Measurements from ENCODE around the gene YPEL3.

Gene YPEL3

DNA sequence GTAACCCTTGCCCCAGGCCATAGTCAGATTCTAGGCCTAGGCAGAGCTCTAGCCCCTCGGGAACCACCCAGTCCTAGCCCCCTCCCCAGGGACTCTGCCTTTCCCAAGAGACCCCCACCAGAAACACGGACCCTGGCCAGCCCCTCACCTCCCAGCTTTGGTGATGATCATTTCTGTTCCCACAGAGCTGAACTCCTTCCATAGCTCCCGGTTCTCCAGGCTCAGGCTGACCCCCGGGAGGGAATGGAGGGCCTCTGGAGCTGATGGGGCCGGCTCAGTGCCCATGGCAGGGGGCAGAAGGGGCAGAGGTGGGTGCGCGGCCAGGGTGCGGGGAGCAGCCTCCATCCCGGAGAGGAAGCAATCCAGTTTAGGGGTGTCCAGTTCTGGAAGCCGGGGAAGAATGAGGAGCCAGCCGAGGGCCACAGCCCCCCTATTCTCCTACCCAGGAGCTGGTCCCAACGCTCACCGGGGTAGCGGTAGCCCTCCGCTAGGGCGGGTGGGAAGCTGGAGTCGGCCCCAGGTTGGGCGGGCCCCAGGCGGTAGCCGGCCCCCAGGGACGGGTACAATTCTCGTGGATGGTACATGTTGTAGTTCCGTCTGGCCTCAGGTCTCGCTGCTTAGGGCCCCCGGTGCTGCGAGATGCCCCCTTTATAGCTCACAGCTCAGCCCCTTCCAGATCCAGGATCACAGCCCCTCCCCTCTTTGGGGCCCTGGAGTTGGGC is 5.2 kb downstream of the YPEL3 start:
- DNase-seq (ENCODE audit: low read depth in 2 of 2), result no peak

DNA sequence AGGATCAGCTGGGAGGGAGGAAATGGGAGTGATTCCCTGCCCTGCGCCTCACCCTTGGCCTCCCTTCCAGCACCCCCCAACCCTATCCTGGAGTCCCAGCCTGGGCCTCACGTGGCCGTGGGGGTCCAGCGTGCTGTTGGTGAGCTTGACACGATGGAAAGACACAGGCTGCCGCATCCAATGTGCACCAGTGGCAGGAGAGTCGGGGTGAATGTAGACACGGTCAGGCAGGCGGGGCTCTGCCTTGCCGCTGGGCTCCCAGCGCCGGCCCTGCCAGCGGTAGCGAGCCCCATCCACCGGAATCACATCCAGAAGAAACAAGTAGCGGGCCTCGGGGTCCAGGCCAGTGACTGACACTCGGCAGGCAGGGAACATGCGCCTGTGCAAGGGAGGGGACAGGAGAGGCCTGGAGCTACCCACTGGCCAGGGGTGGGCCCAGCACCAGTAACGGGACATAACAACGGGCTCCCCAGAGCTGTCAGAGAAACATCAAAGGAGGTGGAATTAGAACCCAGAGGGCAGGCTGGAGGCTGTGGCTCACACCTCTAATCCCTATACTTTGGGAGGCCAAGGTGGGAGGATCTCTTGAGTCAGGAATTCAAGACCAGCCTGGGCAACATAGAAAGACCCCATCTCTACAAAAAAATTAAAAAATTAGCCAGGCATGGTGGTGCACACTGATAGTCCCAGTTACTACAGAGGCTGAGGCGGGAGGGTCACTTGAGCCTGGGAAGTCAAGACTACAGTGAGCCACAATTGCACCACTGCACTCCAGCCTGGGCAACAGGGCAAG is 7.0 kb downstream of the YPEL3 start:
- no peak for DNase-seq (ENCODE audit: low read depth in 2 of 2)

DNA sequence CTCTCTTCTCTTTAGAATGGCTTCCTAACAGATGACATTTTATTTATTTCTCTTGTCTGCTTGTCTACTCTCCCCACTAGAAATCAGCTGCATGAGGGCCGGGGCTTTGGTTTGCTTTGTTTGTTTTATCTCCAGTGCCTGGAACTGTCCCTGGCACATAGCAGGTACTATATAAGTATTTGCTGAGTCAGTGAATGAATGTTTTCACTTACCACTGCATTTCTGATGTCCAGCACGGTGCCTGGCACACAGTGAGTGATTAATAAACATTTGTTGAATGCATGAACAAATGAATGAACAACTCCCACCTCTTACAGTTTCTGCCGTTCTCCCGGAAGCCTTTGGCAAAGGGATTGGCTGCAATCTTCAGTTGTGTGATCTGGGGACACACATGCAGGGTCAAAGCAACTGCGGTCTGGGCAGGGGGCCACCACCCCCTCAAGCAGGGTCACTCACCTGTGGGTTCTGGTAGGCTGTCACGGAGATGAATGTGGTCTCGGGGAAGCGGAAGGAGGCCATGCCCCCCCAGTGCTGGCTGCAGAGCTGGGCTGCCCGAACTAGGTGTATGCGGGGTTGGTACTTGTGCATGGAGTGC is 7.7 kb downstream of the YPEL3 start:
- DNase-seq (ENCODE audit: low read depth in 2 of 2), result no peak

DNA sequence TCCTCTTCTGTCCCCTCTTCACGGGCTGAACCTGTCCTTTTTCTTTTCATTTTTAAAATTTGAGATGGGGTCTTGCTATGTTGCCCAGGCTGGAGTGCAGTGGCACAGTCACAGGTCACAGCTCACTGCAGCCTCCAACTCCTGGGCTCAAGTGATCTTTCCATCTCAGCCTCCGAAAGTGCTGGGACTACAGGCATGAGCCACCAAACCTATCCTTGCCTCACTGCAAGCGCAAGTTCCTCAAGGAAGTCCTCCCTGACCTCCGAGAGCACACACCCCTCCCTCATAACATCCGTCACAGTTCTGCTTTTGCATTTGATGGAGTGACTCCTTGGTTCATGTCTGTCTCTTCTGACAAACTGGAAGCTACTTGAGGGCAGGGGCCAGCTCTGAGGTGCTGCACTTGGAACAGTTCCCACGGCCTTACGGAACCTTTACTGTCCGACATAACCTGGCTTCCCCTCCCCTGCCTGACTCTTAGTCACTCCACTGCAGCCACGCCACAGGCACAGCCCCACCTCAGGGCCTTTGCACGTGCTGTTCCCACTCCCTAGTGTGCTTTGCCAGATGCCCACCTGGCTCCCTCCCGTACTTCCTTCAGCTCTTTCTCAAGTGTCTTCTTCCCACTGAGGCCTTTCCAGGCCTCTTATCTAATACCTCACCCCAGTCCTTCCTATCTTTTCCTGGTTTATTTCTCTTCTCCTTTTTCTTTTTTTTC is 8.7 kb downstream of the YPEL3 start:
- no peak for DNase-seq (ENCODE audit: low read depth in 2 of 2)

DNA sequence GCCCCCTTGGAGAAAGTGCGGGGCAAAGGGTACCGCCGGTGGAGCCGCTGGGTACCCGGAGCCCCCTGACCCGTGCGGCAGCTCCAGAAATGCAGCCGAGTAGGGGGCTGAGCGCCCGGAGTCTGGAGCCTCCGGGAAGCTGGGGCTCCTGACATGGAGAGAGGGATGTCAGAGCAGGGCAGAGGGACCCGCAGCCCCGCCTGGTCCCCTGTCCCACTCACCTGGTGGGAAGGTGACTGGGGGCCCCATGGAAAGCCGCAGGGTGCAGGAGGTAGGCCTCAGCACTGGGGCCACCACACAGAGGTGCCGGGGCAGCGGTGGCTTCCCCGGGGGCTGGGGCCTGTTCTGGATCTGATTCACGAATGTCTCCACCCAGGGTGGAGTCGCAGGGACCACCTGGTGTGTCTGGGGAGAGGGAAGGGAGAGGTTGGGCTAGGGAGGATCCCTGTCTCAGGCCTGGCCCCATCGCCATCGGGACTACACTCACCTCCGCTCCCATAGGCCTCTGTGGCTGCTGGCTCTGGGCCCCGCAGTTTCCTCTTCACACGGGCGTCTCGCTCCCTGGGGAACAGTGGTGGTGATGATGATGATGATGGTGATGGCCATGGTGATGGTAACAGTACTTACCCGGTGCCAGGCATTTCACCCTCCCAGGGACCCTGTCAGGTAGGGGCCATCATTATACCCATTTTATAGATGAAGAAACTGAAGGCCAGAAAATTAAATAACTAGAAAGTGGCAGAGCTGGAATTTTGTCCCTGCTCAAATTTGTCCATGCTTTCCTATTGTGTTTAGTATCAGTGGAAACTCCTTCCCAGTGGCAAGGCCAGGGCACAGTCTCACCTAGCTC is 9.5 kb downstream of the YPEL3 start:
- DNase-seq (ENCODE audit: low read depth in 2 of 2), result no peak

DNA sequence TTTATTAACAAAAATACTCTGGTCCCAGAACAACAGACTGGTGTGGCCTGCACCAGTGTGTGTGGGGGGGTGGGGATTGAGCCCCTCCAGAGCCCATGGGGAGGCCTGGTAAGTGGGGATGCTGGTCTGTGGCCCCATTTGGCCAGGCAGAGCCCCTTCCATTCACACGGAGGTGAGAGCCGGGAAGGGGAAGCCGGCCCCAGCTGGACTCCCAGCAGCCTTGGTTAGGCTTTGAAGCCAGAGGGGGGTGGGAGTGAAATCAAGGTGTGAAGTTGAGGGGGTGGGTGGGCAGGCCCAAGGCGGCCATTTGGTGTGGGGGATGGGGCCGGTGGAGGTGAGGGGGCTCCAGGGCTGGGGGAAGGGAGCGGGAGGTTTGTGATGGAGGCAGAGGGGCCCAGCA is 10.2 kb downstream of the YPEL3 start:
- DNase-seq (ENCODE audit: low read depth in 2 of 2), result no peak

DNA sequence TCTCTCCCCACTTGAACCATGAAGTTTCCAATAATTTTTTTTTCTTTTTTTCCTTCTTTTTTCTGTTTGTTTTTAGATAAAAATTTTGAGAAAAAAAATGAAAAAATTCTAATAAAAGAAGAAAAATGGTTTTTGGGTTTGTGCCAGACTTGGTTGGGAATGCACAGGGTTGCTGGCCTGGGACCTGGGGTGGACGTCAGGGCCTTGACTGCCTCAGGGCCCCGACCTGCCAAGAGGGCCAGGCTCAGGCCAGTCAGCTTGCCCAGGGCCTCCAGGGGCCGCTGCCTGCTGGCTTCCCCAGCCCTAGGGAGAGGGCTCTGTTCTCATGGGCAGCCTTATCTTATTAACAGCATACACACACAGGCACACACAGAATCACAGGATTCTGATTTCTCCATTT is 10.8 kb downstream of the YPEL3 start:
- no peak for DNase-seq (ENCODE audit: low read depth in 2 of 2)

DNA sequence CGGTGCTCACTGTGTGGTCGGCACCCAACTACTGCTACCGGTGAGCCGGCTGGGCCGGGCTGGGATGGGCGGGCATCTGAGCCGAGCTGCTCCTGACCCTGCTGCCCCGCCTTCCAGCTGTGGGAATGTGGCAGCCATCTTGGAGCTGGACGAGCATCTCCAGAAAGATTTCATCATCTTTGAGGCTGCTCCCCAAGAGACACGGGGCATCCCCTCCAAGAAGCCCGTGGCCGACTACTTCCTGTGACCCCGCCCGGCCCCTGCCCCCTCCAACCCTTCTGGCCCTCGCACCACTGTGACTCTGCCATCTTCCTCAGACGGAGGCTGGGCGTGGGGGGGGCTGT is 11.2 kb downstream of the YPEL3 start:
- no peak for DNase-seq (ENCODE audit: low read depth in 2 of 2)

DNA sequence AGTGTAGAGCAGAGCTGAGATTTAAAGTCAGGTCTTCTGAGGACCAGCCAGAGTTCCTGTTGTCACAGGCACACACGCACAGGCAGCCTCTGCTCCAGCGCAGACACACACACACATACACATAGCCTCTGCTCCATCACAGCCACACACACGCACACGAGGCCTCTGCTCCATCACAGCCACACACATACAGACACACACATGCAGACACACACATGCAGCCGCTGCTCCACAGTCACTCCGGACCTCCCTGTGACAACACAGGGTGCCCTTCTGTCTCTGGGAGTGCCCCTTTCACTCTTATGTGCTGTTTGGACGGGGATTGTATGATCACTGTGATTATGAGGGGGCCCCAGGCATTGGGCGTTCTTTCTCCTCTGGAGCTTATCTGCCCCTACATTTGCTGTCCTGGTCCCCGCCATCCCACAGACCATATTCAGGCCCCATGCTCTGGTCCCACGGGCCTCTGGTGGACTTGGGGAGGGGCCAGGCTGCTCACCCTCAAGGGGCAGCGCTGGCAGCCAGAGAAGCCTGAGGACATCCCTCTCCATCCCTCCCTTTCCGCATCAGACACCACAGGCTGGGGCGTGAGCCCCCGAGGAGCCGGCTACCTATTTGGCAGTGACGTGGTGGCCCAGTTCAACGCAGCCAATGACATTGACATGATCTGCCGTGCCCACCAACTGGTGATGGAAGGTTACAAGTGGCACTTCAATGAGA is 11.8 kb downstream of the YPEL3 start:
- no peak for DNase-seq (ENCODE audit: low read depth in 2 of 2)

DNA sequence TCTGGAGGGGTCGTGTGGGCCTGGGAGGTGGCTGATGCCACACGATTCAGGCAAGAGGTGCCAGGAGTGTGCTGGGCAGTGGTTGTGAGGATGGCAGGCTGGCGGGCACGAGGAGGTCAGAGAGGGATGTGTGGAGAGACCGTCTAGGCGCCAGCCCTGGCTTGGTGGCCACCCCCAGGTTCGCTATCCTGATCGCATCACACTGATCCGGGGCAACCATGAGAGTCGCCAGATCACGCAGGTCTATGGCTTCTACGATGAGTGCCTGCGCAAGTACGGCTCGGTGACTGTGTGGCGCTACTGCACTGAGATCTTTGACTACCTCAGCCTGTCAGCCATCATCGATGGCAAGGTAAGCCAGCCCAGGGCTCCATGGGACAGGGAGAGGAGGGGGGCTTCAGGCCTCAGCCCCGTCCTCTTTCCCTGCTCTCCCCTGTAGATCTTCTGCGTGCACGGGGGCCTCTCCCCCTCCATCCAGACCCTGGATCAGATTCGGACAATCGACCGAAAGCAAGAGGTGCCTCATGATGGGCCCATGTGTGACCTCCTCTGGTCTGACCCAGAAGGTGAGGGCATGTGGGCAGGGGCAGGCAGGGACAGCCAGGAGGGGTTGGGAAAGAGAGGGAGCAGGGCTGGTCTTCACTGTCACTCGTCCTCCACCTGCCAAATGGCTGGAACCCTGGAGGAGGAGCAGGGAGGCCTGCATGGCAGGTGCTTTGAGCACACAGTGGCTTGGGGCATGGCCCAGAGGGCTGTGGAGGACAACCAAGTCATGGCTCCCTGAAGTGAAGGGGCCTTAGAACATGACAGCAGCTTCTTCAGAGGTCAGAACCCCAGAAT is 12.6 kb downstream of the YPEL3 start:
- no peak for DNase-seq (ENCODE audit: low read depth in 2 of 2)

DNA sequence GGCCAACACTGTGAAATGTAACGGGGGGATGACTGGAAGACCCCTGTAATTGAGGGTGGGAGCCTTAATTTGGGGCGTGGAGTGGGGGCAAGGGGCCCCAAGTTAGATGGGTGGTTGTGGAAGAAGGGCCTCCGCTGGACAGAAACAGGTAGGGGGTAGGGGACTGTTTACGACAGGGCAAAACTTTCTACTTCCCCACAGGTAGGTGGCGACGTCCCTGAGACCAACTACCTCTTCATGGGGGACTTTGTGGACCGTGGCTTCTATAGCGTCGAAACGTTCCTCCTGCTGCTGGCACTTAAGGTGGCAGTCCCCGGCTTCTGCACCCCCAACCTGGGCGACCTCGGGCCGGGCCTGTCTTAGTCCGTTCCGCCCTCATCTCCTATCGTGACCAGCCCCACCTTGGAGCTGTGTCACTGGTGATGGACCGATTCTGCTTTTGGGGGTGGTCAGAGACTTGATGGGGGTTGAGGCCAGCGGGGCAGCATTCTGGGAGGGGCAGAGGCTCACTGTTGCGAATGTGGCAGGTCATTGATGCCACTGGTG is 13.4 kb downstream of the YPEL3 start:
- DNase-seq (ENCODE audit: low read depth in 2 of 2), result no peak

DNA sequence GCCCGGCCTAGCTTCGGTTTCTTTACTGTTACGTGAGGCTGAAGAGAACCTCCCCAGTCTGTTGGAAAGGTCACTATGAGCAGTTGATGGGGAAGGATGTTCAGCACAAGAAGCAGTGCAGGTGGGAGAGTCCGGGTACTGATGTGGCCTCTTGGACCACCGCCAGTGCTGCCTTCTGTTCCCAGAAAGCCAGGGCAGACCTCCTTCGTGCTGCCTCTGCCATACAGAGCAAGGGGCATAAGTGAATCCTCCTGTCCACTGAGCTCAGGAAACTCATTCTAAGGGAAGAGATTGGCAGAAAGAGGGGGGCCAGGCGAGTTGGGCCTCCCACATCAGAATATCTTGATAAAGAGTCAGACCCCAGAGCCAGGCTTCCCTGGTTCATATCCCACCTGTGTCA is 16.5 kb downstream of the YPEL3 start:
- no peak for DNase-seq (ENCODE audit: low read depth in 2 of 2)

DNA sequence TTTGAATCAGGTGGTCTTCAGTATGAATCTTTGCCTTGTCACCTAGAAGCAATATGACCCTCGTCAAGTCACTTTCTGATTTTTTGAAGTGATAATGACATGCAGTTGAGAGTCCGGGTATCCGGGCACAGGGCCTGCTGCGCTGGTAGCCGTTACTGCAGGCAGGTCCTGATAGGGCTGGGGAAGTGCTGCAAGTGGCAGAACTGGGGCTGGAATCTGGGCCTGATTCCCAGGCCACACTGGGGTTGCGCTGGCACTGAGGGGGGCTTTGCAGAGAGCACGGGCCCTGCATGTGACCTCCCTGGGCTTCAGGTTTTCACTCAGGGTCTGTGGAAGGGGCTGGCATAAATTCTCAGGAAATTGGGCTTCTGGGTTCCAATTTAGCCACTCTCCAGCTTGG is 17.3 kb downstream of the YPEL3 start:
- DNase-seq (ENCODE audit: low read depth in 2 of 2), result no peak

DNA sequence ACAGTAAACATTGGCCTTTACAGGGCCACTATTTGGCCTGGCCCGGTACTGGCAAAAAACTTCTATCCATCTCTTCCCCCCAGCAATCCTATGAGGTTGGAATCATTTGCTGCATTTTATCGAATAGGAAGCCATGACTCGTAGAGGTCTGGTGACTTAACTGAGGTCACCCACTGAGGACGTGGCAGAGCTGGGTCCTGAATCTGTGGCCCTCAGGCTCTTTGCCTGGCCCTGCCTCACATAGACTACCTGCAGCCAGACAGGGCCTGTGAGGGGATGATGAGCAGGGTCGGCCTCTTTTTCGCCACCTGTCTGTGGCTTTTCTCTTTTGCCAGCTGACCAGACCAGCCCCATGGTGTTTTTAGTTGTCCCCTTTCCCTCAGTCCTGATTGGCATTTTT is 18.4 kb downstream of the YPEL3 start:
- DNase-seq (ENCODE audit: low read depth in 2 of 2), result no peak

DNA sequence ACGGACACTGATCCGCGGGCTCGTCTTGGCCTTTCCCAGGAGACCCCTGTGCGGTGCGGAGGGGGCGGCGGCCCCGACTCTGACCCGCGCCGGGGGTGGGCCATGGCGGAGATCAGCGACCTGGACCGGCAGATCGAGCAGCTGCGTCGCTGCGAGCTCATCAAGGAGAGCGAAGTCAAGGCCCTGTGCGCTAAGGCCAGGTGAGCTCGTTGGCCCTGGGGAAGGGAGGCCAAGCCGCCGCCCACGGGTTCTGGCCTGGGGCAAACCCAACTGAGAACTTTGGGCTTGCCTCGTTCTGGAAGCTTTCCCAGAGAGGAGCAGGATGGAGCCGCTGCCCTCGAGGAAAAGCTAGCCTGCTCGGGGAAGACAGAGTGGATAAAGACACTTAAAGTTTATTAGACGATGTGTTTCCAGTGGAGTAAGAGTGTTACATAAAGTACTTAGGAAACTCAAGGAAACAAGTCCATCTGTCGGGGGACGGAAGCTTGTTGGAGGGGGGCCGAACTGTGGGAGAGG is 19.7 kb downstream of the YPEL3 start:
- no peak for DNase-seq (ENCODE audit: low read depth in 2 of 2)

DNA sequence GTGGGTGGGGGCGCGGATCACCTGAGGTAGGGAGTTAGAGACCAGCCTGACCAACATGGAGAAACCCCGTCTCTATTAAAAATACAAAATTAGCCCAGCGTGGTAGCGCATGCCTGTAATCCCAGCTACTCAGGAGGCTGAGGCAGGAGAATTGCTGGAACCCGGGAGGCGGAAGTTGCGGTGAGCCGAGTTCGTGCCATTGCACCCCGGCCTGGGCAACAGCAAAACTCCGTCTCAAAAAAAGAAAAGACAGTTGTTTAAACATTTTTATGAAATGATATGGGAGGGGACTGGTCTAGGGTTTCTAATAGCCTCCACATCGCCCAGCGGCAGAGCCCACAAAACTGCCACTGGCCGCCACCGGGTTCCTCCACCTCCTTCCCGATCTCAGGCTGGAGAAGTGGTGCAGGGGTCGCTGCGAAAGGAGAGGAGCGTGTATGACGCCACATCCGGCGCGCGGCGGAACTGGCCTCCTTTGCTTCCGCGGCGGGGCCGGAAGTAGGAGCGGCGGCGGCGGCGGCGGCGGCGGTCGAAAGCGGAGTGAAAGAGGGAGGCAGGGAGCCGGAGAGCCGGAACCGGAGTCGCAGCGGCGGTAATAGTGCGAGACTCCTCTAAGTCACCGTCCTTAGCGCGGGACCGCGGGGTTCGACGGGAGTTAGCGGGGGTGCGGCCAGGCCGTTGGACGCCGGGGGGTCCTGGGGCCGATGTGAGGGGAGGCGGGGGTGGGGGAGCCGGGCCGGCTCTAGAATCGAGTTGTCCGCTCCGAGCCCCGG is 20.3 kb downstream of the YPEL3 start, which contains the start of gene PPP4C:
Gene PPP4C (plus strand): TSS at position 492 of the 773 bp plus-strand sequence. CDS start 384 bp downstream, outside the sequence.
- peak; percentile 88 to 89 for DNase-seq (ENCODE audit: low read depth in 2 of 2)

DNA sequence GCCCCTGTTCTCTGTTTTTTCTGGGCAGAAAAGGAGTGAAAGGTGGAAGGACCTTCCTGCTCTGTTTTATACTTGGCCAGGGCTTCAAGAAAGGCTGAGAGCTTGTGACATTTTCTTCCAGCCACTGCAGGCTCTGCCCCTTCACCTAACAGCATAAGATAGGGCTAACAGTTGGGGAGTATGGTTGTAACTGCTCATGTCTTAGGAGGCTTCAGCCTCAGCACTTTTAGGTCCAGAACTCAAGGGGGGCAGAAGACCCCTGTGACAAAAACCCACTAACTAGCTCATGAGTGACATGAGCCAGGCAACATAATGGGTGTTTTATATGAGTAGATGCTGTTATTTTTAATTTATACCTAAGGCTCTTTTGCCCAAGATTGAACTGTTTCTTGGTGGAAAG is 25.5 kb downstream of the YPEL3 start:
- DNase-seq (ENCODE audit: low read depth in 2 of 2), result no peak

DNA sequence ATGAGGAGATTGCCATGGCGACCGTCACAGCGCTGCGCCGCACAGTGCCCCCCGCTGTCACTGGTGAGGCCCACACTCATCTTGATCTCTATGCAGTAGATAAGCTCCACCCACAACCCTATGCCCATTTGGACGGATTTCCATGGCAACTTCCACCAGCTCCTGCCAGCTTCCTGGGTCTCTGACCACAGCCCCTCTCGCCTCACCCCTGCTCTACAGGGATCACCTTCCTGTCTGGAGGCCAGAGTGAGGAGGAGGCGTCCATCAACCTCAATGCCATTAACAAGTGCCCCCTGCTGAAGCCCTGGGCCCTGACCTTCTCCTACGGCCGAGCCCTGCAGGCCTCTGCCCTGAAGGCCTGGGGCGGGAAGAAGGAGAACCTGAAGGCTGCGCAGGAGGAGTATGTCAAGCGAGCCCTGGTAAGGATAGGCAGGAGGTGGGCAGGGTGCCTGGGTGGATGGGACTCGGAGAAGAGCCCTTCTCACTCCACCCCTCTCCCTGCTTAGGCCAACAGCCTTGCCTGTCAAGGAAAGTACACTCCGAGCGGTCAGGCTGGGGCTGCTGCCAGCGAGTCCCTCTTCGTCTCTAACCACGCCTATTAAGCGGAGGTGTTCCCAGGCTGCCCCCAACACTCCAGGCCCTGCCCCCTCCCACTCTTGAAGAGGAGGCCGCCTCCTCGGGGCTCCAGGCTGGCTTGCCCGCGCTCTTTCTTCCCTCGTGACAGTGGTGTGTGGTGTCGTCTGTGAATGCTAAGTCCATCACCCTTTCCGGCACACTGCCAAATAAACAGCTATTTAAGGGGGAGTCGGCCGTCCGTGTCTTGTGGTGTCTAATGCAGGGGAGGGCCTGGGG is 26.2 kb downstream of the YPEL3 start:
- DNase-seq (ENCODE audit: low read depth in 2 of 2), result no peak

All from stimulated activated CD4-positive, alpha-beta T cell treated with anti-CD3 and anti-CD28 coated beads, Interleukin-4, amount 100 ng/mL, for 48 hours (primary cell).